ENCODE data around the gene CCDC71L.

DNA sequence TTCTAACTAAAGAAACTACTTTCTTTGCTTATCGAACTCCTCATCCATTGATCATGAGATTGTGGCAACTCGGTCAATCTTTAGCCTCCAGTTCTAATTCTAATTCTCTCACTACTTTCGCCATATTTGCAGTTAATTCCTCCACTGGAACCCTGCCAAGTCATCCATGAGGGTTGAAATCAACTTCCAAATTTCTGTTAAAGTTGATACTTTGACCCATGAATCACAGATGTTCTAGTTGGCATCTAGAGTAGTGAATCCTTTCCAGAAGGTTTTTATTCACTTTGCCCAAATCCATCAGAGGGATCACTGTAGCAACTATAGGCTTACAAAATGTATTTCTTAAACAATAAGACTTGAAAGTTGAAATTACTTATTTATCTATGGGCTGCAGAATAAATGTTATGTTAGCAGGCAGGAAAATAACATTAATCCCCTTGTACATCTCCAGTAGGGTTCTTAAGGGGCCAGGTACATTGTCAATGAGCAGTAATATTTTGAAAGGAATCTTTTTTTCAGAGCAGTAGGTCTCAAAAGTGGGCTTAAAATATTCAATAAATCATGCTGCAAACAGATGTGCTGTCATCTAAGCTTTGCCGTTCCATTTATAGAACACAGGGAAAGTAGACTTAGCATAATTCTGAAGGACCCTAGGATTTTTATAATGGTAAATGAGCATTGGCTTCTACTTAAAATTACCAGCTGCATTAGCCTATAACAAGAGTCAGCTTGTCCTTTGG, 39.4 kb downstream of the CCDC71L start:
- no peak for TF ChIP-seq POLR2AphosphoS5 (IDR thresholded peaks at IDR 0.05; ENCODE audit: insufficient read depth, low read depth, low read length)
- TF ChIP-seq POLR2A (IDR thresholded peaks at IDR 0.05; ENCODE audit: low read depth, low read length), result no peak
